ENCODE results near the gene ABCB11.
A peak's percentile ranks its signal among the peaks of the same experiment; 100 is the strongest.
"Not testable (repeated sequence)": the region's sequence is repeated elsewhere in the genome, so short reads cannot be mapped to it uniquely, and the experiment has no call there.

Gene ABCB11

GRCh38 chr2:168969865-168970264, 61.3 kb downstream of the ABCB11 start:
- no peak for DNase-seq

GRCh38 chr2:168968342-168968741, 62.8 kb downstream of the ABCB11 start:
- no peak for DNase-seq

GRCh38 chr2:168964251-168964807, 66.8 kb downstream of the ABCB11 start:
- DNase-seq = peak in 1 of 2 donors; percentile 3

- no peak for DNase-seq
Measured at GRCh38 chr2:168962636-168963035, 68.5 kb downstream of the ABCB11 start.

- peak; percentile 11 to 66 for DNase-seq
Measured at GRCh38 chr2:168961450-168962229, 69.5 kb downstream of the ABCB11 start.

- no peak for DNase-seq
Measured at GRCh38 chr2:168956392-168956791, 74.7 kb downstream of the ABCB11 start.

GRCh38 chr2:168955321-168955720, 75.8 kb downstream of the ABCB11 start:
- DNase-seq = no peak

GRCh38 chr2:168954256-168954655, 76.9 kb downstream of the ABCB11 start:
- DNase-seq = no peak

GRCh38 chr2:168952424-168952823, 78.7 kb downstream of the ABCB11 start:
- no peak for DNase-seq

- DNase-seq = no peak
Measured at GRCh38 chr2:168951871-168952270, 79.3 kb downstream of the ABCB11 start.

- no peak for DNase-seq
Measured at GRCh38 chr2:168949324-168949723, 81.8 kb downstream of the ABCB11 start.

- DNase-seq = peak in 1 of 2 donors; percentile 5
Measured at GRCh38 chr2:168948621-168949212, 82.4 kb downstream of the ABCB11 start.

- no peak for DNase-seq
Measured at GRCh38 chr2:168945508-168945907, 85.6 kb downstream of the ABCB11 start.

- DNase-seq = no peak
Measured at GRCh38 chr2:168944065-168944464, 87.1 kb downstream of the ABCB11 start.

GRCh38 chr2:168941297-168941696, 89.8 kb downstream of the ABCB11 start:
- no peak for DNase-seq

- DNase-seq = no peak
Measured at GRCh38 chr2:168939918-168940317, 91.2 kb downstream of the ABCB11 start.

GRCh38 chr2:168939061-168939460, 92.1 kb downstream of the ABCB11 start:
- DNase-seq = no peak

GRCh38 chr2:168935810-168936581, 95.1 kb downstream of the ABCB11 start:
- no peak for DNase-seq

- DNase-seq = no peak
Measured at GRCh38 chr2:168934826-168935225, 96.3 kb downstream of the ABCB11 start.

GRCh38 chr2:168932174-168932573, 99.0 kb downstream of the ABCB11 start:
- DNase-seq = not testable (repeated sequence)

- DNase-seq = no peak
Measured at GRCh38 chr2:168930242-168930641, 100.9 kb downstream of the ABCB11 start.

- DNase-seq = no peak
Measured at GRCh38 chr2:168929031-168929430, 102.1 kb downstream of the ABCB11 start.

GRCh38 chr2:168928113-168928831, 102.9 kb downstream of the ABCB11 start:
- no peak for DNase-seq
